CD4-positive, alpha-beta T cell (primary cell): ENCODE data around the gene FOXD4L1. TPM values are rescaled to one million over a fixed set of nuclear protein-coding genes. Genes with fewer than 3 reads are reported as not detected.
"Not testable (repeated sequence)": the region's sequence is repeated elsewhere in the genome, so short reads cannot be mapped to it uniquely, and the experiment has no call there.

ENCODE experiments used
- ATAC-seq: fragments of 200-7000 bp; cut with Tn5 transposase; one replicate; pipeline ENCODE4 v1.10.0; 2022; ENCODE audit warnings: mild to moderate bottlenecking; ENCODE audit not compliant: poor library complexity
- CTCF ChIA-PET: fragments of 350-600 bp; sonication (Branson Sonifier 250); formaldehyde crosslinking; loops from one replicate; lab custom pipeline; 2021; ENCODE audit warnings: antibody characterized with exemption, inconsistent platforms; lab: Charles Lee
- POLR2A ChIA-PET: fragments of 350-600 bp; sonication (Branson Sonifier 250); formaldehyde crosslinking; loops from one replicate; lab custom pipeline; 2021; ENCODE audit warnings: antibody characterized with exemption, inconsistent platforms; lab: Charles Lee
- DNase-seq, 14 experiments: peaks; one replicate each; pipeline ENCODE4 v3.0.0-alpha.2; 2013 to 2020; ENCODE audit warnings: mixed read lengths in 2 of 14
- H3K27ac ChIP-seq, 2 donors: one replicate each; pipeline versions ENCODE4 v1.5.1 to v1.7.0; 2013; ENCODE audit warnings: low read length in 2 of 2, low read depth in 1 of 2, mild to moderate bottlenecking in 1 of 2
- H3K27me3 ChIP-seq, 2 experiments: 1 replicate in 1 of 2; 2 replicates in 1 of 2; pipeline versions ENCODE4 v1.6.1 to v1.7.0; 2013; ENCODE audit warnings: low read length in 2 of 2, control low read depth in 1 of 2, mild to moderate bottlenecking in 1 of 2, moderate library complexity in 1 of 2; ENCODE audit not compliant: insufficient read depth in 2 of 2, control insufficient read depth in 1 of 2
- H3K36me3 ChIP-seq: one replicate; pipeline ENCODE4 v1.6.1; 2013; ENCODE audit warnings: low read length, control low read depth; ENCODE audit not compliant: insufficient read depth
- H3K4me1 ChIP-seq: one replicate; pipeline ENCODE4 v1.6.1; 2013; ENCODE audit warnings: low read length, control low read depth; ENCODE audit not compliant: insufficient read depth
- H3K4me3 ChIP-seq: one replicate; pipeline ENCODE4 v1.5.1; 2013; ENCODE audit warnings: mild to moderate bottlenecking, low read length, moderate library complexity
- H3K9me3 ChIP-seq, 2 experiments: 1 replicate in 1 of 2; 2 replicates in 1 of 2; pipeline versions ENCODE4 v1.6.1 to v1.7.0; 2013; ENCODE audit warnings: low read length in 2 of 2, mild to moderate bottlenecking in 2 of 2, control low read depth in 1 of 2, moderate library complexity in 1 of 2; ENCODE audit not compliant: control insufficient read depth in 1 of 2, insufficient read depth in 1 of 2
- H3K27ac Mint-ChIP-seq: one replicate; pipeline ENCODE4 v1.8.0; 2020; ENCODE audit warnings: mixed read lengths
- H3K27me3 Mint-ChIP-seq: one replicate; pipeline ENCODE4 v1.8.0; 2021; ENCODE audit warnings: mixed read lengths
- H3K36me3 Mint-ChIP-seq: one replicate; pipeline ENCODE4 v1.8.0; 2021; ENCODE audit warnings: low read depth, mixed read lengths
- H3K4me1 Mint-ChIP-seq: one replicate; pipeline ENCODE4 v1.8.0; 2021; ENCODE audit warnings: low read depth, mixed read lengths
- H3K4me3 Mint-ChIP-seq: one replicate; pipeline ENCODE4 v1.8.0; 2020; ENCODE audit warnings: mild to moderate bottlenecking, mixed read lengths
- H3K9me3 Mint-ChIP-seq: one replicate; pipeline ENCODE4 v1.8.0; 2020; ENCODE audit warnings: mixed read lengths
- intact Hi-C, 2 experiments: fragments of 100-400 bp; cut with DNase I in 1 of 2; cut with micrococcal nuclease in 1 of 2; formaldehyde crosslinking; loops; one replicate each; pipeline versions ENCODE4 v1.15.1 to v1.9.0; 2023 to 2025; cut with DNase I, micrococcal nuclease
- total RNA-seq, 174 experiments: library from RNA in 2 of 174; stranded (reverse) in 2 of 174; gene quantifications; one replicate each; pipeline ENCODE4 v1.2.3 and lab custom pipeline; 2021 to 2026

The FOXD4L1 gene
- total RNA-seq, 2 experiments from 2014 or later, result not detected

DNA sequence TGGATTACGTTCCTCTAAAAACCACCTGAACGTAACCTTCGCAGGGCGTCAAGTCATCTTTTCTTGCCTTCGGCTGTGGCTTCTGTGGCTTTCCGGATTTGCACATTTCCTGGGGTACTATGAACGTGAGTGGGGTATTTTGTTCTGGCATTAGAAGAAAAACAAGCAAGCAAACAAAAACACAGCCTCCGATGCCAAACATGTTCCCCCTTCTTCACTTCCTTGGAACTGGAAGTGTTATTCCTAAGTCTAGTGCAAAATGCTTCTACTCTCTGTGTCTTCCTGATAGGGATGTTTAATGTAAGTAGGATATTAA is 2.2 kb downstream of the FOXD4L1 start:
- peaks cover 16% of the 10 kb centered on the region for H3K27me3 Mint-ChIP-seq
- H3K4me1 Mint-ChIP-seq, H3K9me3 Mint-ChIP-seq, H3K4me3 Mint-ChIP-seq, H3K4me3 ChIP-seq, H3K36me3 Mint-ChIP-seq, H3K36me3 ChIP-seq, intact Hi-C loops, H3K27ac Mint-ChIP-seq, CTCF ChIA-PET, ATAC-seq, POLR2A ChIA-PET, H3K27ac ChIP-seq: not testable (repeated sequence)
- peaks cover 37% of the 10 kb centered on the region for H3K4me1 ChIP-seq
- H3K9me3 ChIP-seq, result peaks cover 0 to 15% of the 10 kb centered on the region in 2 experiments
- H3K27me3 ChIP-seq, result peaks cover 18 to 22% of the 10 kb centered on the region in 2 experiments
- DNase-seq, result peak in 4 of 14 experiments; percentile 22 to 73 (median 53)

- H3K9me3 Mint-ChIP-seq, H3K36me3 ChIP-seq, ATAC-seq, H3K36me3 Mint-ChIP-seq, H3K4me1 Mint-ChIP-seq, intact Hi-C loops, H3K27ac Mint-ChIP-seq, CTCF ChIA-PET, POLR2A ChIA-PET, H3K27ac ChIP-seq: not testable (repeated sequence)
- Histone ChIP-seq H3K9me3 (peaks cover 0 to 15% of the 10 kb centered on the region in 2 experiments), H3K4me1 (peaks cover 37% of the 10 kb centered on the region), H3K27me3 (peaks cover 18 to 22% of the 10 kb centered on the region in 2 experiments), H3K4me3 (peak overlapping the region; percentile 44)
- H3K27me3 Mint-ChIP-seq, result peaks cover 16% of the 10 kb centered on the region
- H3K4me3 Mint-ChIP-seq, result peak overlapping the region; percentile 66
- DNase-seq, result peak in 3 of 14 experiments; percentile 3 to 34 (median 18)
Observed at GRCh38 chr2:113502216-113503093, 4.0 kb downstream of the FOXD4L1 start.

DNA sequence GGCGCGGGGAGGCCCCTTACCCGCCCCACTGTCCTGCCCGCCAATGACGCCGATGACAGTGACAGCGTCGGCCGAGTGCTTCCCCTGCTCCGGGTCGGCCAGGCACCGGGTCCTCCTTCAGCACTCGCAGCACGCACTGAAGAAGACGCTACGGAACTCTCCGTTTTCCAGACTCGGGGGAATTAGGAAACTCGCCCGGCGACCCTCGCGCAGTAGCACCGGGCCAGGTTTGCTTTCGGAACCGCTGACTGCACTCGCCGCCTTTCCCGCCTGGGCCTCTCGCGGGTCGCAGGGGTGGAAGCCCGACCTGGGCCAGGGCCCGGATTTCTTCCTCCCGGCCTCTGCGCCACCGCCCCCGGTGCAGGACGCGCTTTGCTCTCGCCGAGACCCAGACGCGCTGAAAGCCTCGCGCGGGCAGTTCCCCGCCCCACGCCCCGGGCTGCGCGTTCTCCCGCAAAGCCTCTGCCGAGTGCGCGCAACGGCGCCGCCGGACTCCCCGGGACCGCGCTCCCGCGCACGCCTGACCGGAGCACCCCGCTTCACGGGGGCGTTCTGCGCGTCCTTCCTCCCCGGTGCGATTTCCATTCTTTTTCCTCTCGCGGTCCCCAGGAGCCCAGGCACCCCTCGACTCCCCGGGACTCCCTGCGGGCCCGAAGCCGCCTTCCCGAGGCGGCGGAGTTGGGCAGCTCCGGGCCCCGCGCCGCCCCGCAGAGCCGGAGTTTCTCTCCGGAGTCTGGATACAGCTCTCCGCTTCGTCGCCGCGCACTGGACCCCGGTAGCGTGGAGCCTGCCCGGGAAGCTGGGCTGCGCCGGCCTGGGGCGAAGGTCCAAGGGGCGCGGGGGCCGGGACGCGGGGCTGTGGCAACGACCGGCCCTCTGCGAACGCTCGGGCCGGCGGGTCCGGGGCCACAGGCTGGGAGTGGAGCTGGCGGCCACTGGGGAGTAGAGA is 4.9 kb downstream of the FOXD4L1 start:
- Histone ChIP-seq H3K4me3 (peak overlapping the region; percentile 44), H3K9me3 (peaks cover 0 to 15% of the 10 kb centered on the region in 2 experiments), H3K27me3 (peaks cover 18 to 22% of the 10 kb centered on the region in 2 experiments), H3K4me1 (peaks cover 37% of the 10 kb centered on the region)
- POLR2A ChIA-PET, H3K36me3 ChIP-seq, intact Hi-C loops, H3K36me3 Mint-ChIP-seq, CTCF ChIA-PET, H3K9me3 Mint-ChIP-seq, H3K27ac ChIP-seq, H3K4me1 Mint-ChIP-seq, H3K27ac Mint-ChIP-seq: not testable (repeated sequence)
- ATAC-seq, result peak; percentile 68
- peak in 6 of 14 experiments; percentile 10 to 80 (median 38) for DNase-seq
- peak overlapping the region; percentile 66 for H3K4me3 Mint-ChIP-seq
- H3K27me3 Mint-ChIP-seq, result peaks cover 22% of the 10 kb centered on the region

DNA sequence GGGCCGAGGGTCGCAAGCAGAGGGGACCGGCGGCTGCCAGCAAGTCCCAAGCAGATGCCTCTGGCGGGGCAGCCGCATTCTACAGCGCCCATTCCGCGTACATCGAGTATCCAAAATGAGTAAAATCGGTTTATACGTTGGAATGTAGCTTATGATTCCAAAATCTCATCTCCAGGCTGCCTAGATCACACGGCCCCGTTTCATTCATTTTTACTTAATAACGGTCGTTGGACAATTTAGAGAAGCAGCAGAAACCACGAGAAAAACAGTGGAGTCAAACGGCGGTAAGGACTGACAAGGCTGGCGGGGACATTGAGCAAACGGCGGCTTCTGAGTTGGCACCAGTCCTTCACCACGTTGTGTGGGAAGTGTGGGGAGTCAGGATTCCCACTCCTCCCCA is 5.6 kb downstream of the FOXD4L1 start:
- peaks cover 0 to 15% of the 10 kb centered on the region in 2 experiments for H3K9me3 ChIP-seq
- H3K36me3 Mint-ChIP-seq, H3K27ac Mint-ChIP-seq, CTCF ChIA-PET, H3K27ac ChIP-seq, H3K36me3 ChIP-seq, H3K9me3 Mint-ChIP-seq, H3K4me3 ChIP-seq, POLR2A ChIA-PET, H3K4me3 Mint-ChIP-seq, H3K4me1 Mint-ChIP-seq, ATAC-seq, intact Hi-C loops: not testable (repeated sequence)
- DNase-seq, result peak in 2 of 14 experiments; percentile 21 to 35
- H3K27me3 ChIP-seq, result peaks cover 18 to 19% of the 10 kb centered on the region in 2 experiments
- H3K4me1 ChIP-seq, result peaks cover 36% of the 10 kb centered on the region
- peaks cover 28% of the 10 kb centered on the region for H3K27me3 Mint-ChIP-seq

DNA sequence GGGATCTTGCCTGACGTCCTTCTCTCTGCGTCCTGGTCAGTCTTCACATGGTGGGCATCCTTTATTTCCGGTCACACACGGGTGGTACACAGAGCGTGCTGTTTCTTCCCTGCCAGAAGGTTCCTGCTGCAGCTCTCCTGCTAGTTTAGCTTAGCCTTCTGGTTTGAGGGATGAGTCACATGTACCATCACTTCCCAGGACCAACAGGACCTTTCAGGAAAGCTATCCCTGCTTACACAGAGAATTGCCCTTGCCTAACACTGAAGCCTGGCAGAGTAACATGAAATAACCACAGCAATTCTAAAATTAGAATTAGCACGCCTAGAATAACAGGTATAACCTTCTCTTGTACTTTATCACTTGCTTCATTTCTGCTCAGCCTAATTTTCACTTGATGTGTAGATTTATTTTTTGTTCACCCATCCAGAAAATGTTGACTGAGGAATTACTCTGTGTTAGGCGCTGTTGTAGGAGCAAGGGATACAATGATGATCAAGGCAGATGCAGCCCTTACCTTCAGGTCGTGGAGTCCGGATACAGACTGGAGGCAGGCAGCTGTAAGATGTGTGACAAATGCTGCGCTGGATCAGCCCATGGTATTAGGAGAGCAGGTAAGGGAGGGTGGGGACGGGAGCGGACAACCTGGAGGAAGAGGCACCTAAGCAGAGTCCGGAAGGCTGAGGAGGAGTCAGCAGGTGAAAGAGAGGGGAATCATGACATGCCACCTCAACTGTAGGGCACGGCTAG is 9.1 kb downstream of the FOXD4L1 start:
- H3K9me3 ChIP-seq, result peaks cover 0 to 11% of the 10 kb centered on the region in 2 experiments
- CTCF ChIA-PET, H3K4me3 Mint-ChIP-seq, POLR2A ChIA-PET, ATAC-seq, H3K27ac ChIP-seq, H3K27ac Mint-ChIP-seq, H3K36me3 ChIP-seq, H3K9me3 Mint-ChIP-seq, DNase-seq, intact Hi-C loops, H3K4me1 Mint-ChIP-seq, H3K4me3 ChIP-seq, H3K36me3 Mint-ChIP-seq: not testable (repeated sequence)
- peaks cover 11 to 13% of the 10 kb centered on the region in 2 experiments for H3K27me3 ChIP-seq
- peaks cover 25% of the 10 kb centered on the region for H3K27me3 Mint-ChIP-seq
- H3K4me1 ChIP-seq, result peaks cover 15% of the 10 kb centered on the region

DNA sequence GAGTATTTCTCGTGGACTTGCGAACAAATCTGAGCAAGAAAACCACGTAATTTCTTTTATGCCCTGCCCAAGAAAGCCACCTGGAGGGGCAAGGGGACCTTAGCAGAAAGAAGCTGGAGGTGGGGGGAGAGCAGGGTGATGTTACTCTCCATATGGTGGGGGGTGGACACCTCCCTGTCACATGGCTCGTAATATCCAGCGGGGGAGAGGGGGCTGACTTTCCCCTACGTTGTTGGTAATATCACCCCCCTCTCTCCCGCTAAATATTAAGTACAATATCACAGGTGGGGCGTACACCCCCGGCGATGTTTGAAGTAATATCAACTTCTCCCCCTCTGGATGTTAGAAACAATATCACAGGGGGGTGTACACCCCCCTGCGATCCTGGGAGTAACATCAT is 9.7 kb downstream of the FOXD4L1 start:
- H3K27ac ChIP-seq, H3K36me3 Mint-ChIP-seq, H3K27me3 ChIP-seq, H3K36me3 ChIP-seq, CTCF ChIA-PET, intact Hi-C loops, DNase-seq, H3K4me3 Mint-ChIP-seq, H3K27ac Mint-ChIP-seq, ATAC-seq, POLR2A ChIA-PET, H3K9me3 ChIP-seq, H3K9me3 Mint-ChIP-seq, H3K4me3 ChIP-seq, H3K4me1 ChIP-seq, H3K4me1 Mint-ChIP-seq: not testable (repeated sequence)
- peaks cover 25% of the 10 kb centered on the region for H3K27me3 Mint-ChIP-seq
